GM13977 (cell line): ENCODE measurements around the gene TTC39C.

Experiments used
- DNase-seq: peaks from one replicate; pipeline ENCODE4 v3.0.0; 2012; ENCODE audit warnings: low spot score
- in situ Hi-C: fragments of 300-500 bp; cut with MboI; formaldehyde crosslinking; loops from one replicate; pipeline ENCODE4 v1.12.0; 2022; ENCODE audit warnings: low sequenced_read_pairs, low pct_unique_long_range_greater_than_20kb, mixed read lengths, inconsistent platforms; ENCODE audit not compliant: unreplicated experiment
- TF ChIP-seq, protein P1 (sequence below): IDR thresholded peaks from 2 replicates; pipeline ENCODE4 v1.5.1; 2012; ENCODE audit warnings: mild to moderate bottlenecking, control low read depth; ENCODE audit not compliant: insufficient read depth; ENCODE audit errors: extremely low read depth, missing control alignments

The TTC39C gene

GRCh38 chr18:24076950-24077349 lies 62.4 kb downstream of the TTC39C start:
- DNase-seq: no peak
- TF ChIP-seq, protein P1, sequence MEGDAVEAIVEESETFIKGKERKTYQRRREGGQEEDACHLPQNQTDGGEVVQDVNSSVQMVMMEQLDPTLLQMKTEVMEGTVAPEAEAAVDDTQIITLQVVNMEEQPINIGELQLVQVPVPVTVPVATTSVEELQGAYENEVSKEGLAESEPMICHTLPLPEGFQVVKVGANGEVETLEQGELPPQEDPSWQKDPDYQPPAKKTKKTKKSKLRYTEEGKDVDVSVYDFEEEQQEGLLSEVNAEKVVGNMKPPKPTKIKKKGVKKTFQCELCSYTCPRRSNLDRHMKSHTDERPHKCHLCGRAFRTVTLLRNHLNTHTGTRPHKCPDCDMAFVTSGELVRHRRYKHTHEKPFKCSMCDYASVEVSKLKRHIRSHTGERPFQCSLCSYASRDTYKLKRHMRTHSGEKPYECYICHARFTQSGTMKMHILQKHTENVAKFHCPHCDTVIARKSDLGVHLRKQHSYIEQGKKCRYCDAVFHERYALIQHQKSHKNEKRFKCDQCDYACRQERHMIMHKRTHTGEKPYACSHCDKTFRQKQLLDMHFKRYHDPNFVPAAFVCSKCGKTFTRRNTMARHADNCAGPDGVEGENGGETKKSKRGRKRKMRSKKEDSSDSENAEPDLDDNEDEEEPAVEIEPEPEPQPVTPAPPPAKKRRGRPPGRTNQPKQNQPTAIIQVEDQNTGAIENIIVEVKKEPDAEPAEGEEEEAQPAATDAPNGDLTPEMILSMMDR: no peak
- in situ Hi-C loops: no loop called here

GRCh38 chr18:24078391-24078790 lies 63.8 kb downstream of the TTC39C start:
- TF ChIP-seq, protein P1: no peak
- no peak for DNase-seq
- in situ Hi-C loops: no loop called here

DNA sequence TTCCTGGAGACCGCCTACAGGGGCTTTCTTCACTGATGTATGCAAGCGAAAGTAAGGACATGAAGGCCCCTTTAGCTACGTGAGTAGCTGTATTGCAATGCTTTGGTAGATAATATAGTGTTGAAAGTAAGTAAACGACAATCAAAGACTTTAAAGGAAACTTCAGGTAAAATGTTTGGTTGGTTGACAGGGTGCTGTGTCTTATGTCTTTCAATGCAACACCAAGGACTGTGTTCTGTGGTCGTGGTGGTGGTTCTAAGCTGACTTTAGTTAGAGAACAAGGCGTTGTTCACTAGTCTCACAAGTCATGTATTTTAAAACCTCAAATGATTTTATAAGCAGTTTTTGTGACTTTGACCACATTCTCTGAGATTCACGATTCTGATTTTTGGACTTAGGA lies 66.3 kb downstream of the TTC39C start:
- no peak for DNase-seq
- in situ Hi-C loops: no loop called here
- TF ChIP-seq, protein P1: no peak

DNA sequence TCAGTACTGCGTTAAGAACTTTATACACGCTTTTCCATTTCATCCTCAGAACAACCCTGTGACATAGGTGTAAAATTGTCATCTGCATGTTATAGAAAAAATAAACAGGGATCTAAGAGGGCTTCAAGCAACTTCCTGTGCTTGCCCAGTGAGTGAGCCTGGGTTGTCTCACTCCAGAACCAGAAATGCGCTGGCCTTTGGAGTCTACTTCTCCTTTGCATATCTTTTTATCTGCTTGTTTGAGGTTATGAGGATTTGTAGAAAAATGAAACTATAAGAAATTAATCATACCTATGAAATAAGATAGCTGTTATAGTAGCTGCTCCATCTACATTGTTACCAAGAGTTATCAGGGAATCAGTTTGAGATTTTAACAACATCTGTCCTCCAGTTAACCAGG lies 69.0 kb downstream of the TTC39C start:
- TF ChIP-seq, protein P1: no peak
- in situ Hi-C loops: no loop called here

DNA sequence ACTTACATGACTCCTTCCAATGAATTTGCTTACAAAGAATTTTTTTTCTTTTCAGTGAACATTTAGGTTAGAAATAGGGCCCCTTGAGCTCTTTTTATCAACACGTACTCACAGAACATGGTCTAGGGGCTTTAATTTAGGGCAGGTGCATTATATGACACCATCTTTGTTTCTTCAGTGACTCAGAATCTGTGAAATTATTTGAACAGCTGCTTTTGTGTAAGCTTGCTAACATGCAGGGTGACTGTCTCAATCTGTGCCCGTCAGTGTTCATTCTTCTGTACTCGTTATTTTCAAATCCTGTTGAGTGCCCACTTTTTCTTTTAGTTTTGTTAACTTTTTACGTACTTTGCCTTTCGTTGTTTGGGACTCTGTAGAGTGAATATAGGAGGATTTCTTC lies 71.5 kb downstream of the TTC39C start:
- TF ChIP-seq, protein P1: no peak
- no peak for DNase-seq
- in situ Hi-C loops: no loop called here

More for the DNA sequence above, 69.0 kb downstream of the TTC39C start:
- DNase-seq: no peak

DNA sequence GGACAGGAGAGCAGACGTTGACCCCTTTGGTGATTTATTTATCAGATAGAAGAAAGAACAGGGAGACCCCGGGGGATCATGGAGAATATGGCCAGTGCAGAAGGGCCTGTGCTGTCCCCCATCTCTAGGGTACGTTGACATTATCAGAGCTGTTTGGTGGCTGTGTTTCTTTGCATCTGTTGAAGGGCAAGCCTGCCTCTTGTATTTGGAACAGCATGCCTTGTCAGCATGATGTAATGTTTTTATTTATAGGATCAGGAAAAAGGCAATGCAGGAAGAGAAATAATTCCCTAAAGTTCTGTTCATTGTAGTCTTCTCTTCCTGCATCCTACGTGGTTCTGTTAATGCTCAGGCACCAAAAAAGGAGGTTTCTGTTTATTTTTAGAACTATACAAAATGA lies 74.5 kb downstream of the TTC39C start:
- in situ Hi-C loops: no loop called here
- DNase-seq: no peak
- TF ChIP-seq, protein P1: no peak
